ENCODE measurements around the gene RFX3. TPM values are rescaled to one million over a fixed set of nuclear protein-coding genes. Genes with fewer than 3 reads are reported as not detected.
"Not testable (repeated sequence)": the region's sequence is repeated elsewhere in the genome, so short reads cannot be mapped to it uniquely, and the experiment has no call there.

Gene RFX3
- polyA plus RNA-seq, 1 donor: 9.8 TPM

DNA sequence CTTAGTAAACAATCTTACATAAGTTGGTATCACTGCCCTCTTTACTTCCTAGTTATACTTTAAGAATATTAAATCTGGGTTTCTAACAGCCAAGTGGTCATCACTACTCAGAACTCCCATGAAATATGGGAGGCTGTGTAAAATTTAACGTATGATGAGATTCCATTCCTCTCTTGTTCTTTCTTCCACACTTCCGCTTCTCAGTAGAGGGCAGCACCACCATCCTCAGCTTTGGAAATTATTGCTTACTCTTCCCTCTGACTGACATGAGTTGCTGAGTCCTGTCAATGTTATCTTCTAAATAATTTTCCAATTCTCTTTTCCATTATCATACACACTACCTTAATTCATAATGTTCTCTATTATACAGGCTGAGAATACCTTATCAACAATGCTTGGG, 194.0 kb downstream of the RFX3 start:
- Histone ChIP-seq H3K36me3 (ENCODE audit: control insufficient read depth, insufficient read depth, low read length) (no peaks in the 10 kb centered on the region), H3K4me1 (ENCODE audit: control insufficient read depth, insufficient read depth, low read length) (no peaks in the 10 kb centered on the region), H3K4me3 (ENCODE audit: low read length) (no peak overlapping the region), H3K9me3 (ENCODE audit: control insufficient read depth, low read depth, low read length) (no peaks in the 10 kb centered on the region), H3K27me3 (ENCODE audit: control insufficient read depth, insufficient read depth, low read length) (no peaks in the 10 kb centered on the region), H3K27ac (ENCODE audit: low read length) (no peak overlapping the region)
- no peak for DNase-seq
- 100% methylated on average over 1 of the region's 2 CpGs for WGBS (ENCODE audit: insufficient coverage, low lambda C conversion rate)

DNA sequence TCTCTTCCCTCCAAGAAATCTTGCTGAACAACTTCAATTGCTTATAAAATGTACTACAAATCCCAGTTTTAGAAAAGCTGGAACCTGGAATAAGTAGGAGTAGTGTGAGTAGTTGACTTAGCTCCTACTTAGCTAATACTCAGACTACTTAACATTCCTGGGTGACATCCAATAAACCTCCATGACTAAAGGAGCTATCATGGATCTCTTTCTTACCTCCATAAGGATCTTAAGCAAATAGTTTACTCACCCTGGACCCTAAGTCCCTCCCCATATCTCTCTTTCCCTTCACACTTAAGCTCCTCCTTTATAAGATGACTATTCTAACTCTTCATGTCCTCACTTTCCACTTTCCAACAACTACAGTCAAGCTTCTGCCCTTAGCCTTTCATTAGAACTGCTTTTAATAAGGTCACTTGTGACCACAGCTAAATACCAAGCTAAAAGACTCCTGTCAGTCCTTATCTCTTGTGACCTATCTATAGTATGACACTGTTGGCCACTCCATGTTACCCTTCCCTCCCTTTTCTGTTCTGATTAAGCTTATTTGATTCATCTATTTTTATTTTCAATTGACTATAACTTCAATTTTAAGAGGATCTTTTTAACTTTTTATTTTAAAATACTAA, 194.9 kb downstream of the RFX3 start:
- Histone ChIP-seq H3K36me3 (ENCODE audit: control insufficient read depth, insufficient read depth, low read length) (no peaks in the 10 kb centered on the region), H3K27ac (ENCODE audit: low read length) (no peak overlapping the region), H3K4me3 (ENCODE audit: low read length) (no peak overlapping the region), H3K27me3 (ENCODE audit: control insufficient read depth, insufficient read depth, low read length) (no peaks in the 10 kb centered on the region), H3K4me1 (ENCODE audit: control insufficient read depth, insufficient read depth, low read length) (no peaks in the 10 kb centered on the region), H3K9me3 (ENCODE audit: control insufficient read depth, low read depth, low read length) (no peaks in the 10 kb centered on the region)
- DNase-seq: no peak

- Histone ChIP-seq H3K27ac (ENCODE audit: low read length) (no peak overlapping the region), H3K27me3 (ENCODE audit: control insufficient read depth, insufficient read depth, low read length) (no peaks in the 10 kb centered on the region), H3K36me3 (ENCODE audit: control insufficient read depth, insufficient read depth, low read length) (no peaks in the 10 kb centered on the region), H3K9me3 (ENCODE audit: control insufficient read depth, low read depth, low read length) (no peaks in the 10 kb centered on the region), H3K4me1 (ENCODE audit: control insufficient read depth, insufficient read depth, low read length) (no peaks in the 10 kb centered on the region), H3K4me3 (ENCODE audit: low read length) (no peak overlapping the region)
- WGBS (ENCODE audit: insufficient coverage, low lambda C conversion rate): 100% methylated on average over 1 of the region's 2 CpGs
- DNase-seq: no peak
Observed at GRCh38 chr9:3329361-3329760, 196.4 kb downstream of the RFX3 start.

- DNase-seq: no peak
- Histone ChIP-seq H3K36me3 (ENCODE audit: control insufficient read depth, insufficient read depth, low read length) (no peaks in the 10 kb centered on the region), H3K27ac (ENCODE audit: low read length) (no peak overlapping the region), H3K4me3 (ENCODE audit: low read length) (no peak overlapping the region), H3K4me1 (ENCODE audit: control insufficient read depth, insufficient read depth, low read length) (no peaks in the 10 kb centered on the region), H3K27me3 (ENCODE audit: control insufficient read depth, insufficient read depth, low read length) (no peaks in the 10 kb centered on the region), H3K9me3 (ENCODE audit: control insufficient read depth, low read depth, low read length) (no peaks in the 10 kb centered on the region)
- WGBS (ENCODE audit: insufficient coverage, low lambda C conversion rate): 67% methylated on average over 1 of the region's 2 CpGs
Observed at GRCh38 chr9:3323714-3324113, 202.1 kb downstream of the RFX3 start.

DNA sequence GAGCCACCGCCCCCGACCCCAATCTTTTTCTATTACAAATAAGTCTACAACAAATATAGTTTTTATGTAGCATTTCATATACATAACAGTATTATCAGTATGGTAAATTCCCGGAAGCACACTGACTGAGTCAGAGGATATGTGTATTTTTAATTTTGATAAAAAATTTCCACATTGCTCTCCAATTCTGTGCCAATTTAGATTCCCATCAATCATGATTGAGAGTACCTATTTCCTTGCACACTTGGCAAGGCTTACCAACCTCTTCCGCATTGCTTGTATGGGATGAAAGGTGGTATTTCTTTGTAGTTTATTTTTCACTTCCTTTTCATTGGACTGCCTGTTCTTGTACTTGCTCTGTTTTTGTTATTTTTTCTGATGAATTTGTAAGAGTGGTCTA, 204.6 kb downstream of the RFX3 start:
- H3K4me1 ChIP-seq (ENCODE audit: control insufficient read depth, insufficient read depth, low read length): no peaks in the 10 kb centered on the region
- no peaks in the 10 kb centered on the region for H3K9me3 ChIP-seq (ENCODE audit: control insufficient read depth, low read depth, low read length)
- H3K4me3 ChIP-seq (ENCODE audit: low read length): no peak overlapping the region
- DNase-seq: no peak
- WGBS (ENCODE audit: insufficient coverage, low lambda C conversion rate): 88% methylated on average over 1 of the region's 4 CpGs
- no peaks in the 10 kb centered on the region for H3K36me3 ChIP-seq (ENCODE audit: control insufficient read depth, insufficient read depth, low read length)
- no peaks in the 10 kb centered on the region for H3K27me3 ChIP-seq (ENCODE audit: control insufficient read depth, insufficient read depth, low read length)
- no peak overlapping the region for H3K27ac ChIP-seq (ENCODE audit: low read length)

- H3K4me1 ChIP-seq (ENCODE audit: control insufficient read depth, insufficient read depth, low read length); H3K27ac ChIP-seq (ENCODE audit: low read length); H3K4me3 ChIP-seq (ENCODE audit: low read length); H3K36me3 ChIP-seq (ENCODE audit: control insufficient read depth, insufficient read depth, low read length); H3K9me3 ChIP-seq (ENCODE audit: control insufficient read depth, low read depth, low read length); H3K27me3 ChIP-seq (ENCODE audit: control insufficient read depth, insufficient read depth, low read length); DNase-seq: not testable (repeated sequence)
- no CpG with 5 or more reads among the region's 9 CpGs for WGBS (ENCODE audit: insufficient coverage, low lambda C conversion rate)
Observed at GRCh38 chr9:3312595-3312994, 213.2 kb downstream of the RFX3 start.

GRCh38 chr9:3308609-3309008, 217.2 kb downstream of the RFX3 start:
- WGBS (ENCODE audit: insufficient coverage, low lambda C conversion rate): 100% methylated on average over 1 of the region's 2 CpGs
- H3K9me3 ChIP-seq (ENCODE audit: control insufficient read depth, low read depth, low read length): no peaks in the 10 kb centered on the region
- no peak for DNase-seq
- no peak overlapping the region for H3K27ac ChIP-seq (ENCODE audit: low read length)
- H3K36me3 ChIP-seq (ENCODE audit: control insufficient read depth, insufficient read depth, low read length): no peaks in the 10 kb centered on the region
- no peaks in the 10 kb centered on the region for H3K27me3 ChIP-seq (ENCODE audit: control insufficient read depth, insufficient read depth, low read length)
- no peaks in the 10 kb centered on the region for H3K4me1 ChIP-seq (ENCODE audit: control insufficient read depth, insufficient read depth, low read length)
- no peak overlapping the region for H3K4me3 ChIP-seq (ENCODE audit: low read length)

- not testable (repeated sequence) for H3K27me3 ChIP-seq (ENCODE audit: control insufficient read depth, insufficient read depth, low read length); H3K36me3 ChIP-seq (ENCODE audit: control insufficient read depth, insufficient read depth, low read length); H3K4me1 ChIP-seq (ENCODE audit: control insufficient read depth, insufficient read depth, low read length); H3K9me3 ChIP-seq (ENCODE audit: control insufficient read depth, low read depth, low read length); H3K4me3 ChIP-seq (ENCODE audit: low read length); DNase-seq; H3K27ac ChIP-seq (ENCODE audit: low read length)
- WGBS (ENCODE audit: insufficient coverage, low lambda C conversion rate): 60% methylated on average over 1 of the region's 1 CpG
Observed at GRCh38 chr9:3304388-3304787, 221.4 kb downstream of the RFX3 start.

- no peaks in the 10 kb centered on the region for H3K9me3 ChIP-seq (ENCODE audit: control insufficient read depth, low read depth, low read length)
- no peaks in the 10 kb centered on the region for H3K4me1 ChIP-seq (ENCODE audit: control insufficient read depth, insufficient read depth, low read length)
- H3K27ac ChIP-seq (ENCODE audit: low read length): no peak overlapping the region
- WGBS (ENCODE audit: insufficient coverage, low lambda C conversion rate): no CpG with 5 or more reads among the region's 2 CpGs
- no peaks in the 10 kb centered on the region for H3K27me3 ChIP-seq (ENCODE audit: control insufficient read depth, insufficient read depth, low read length)
- no peak for DNase-seq
- H3K36me3 ChIP-seq (ENCODE audit: control insufficient read depth, insufficient read depth, low read length): no peaks in the 10 kb centered on the region
- no peak overlapping the region for H3K4me3 ChIP-seq (ENCODE audit: low read length)
Observed at GRCh38 chr9:3299872-3300271, 225.9 kb downstream of the RFX3 start.

GRCh38 chr9:3296536-3296935, 229.3 kb downstream of the RFX3 start:
- Histone ChIP-seq H3K36me3 (ENCODE audit: control insufficient read depth, insufficient read depth, low read length) (no peaks in the 10 kb centered on the region), H3K4me1 (ENCODE audit: control insufficient read depth, insufficient read depth, low read length) (no peaks in the 10 kb centered on the region), H3K27me3 (ENCODE audit: control insufficient read depth, insufficient read depth, low read length) (no peaks in the 10 kb centered on the region), H3K4me3 (ENCODE audit: low read length) (no peak overlapping the region), H3K9me3 (ENCODE audit: control insufficient read depth, low read depth, low read length) (no peaks in the 10 kb centered on the region), H3K27ac (ENCODE audit: low read length) (no peak overlapping the region)
- 83% methylated on average over 2 of the region's 4 CpGs for WGBS (ENCODE audit: insufficient coverage, low lambda C conversion rate)
- no peak for DNase-seq

GRCh38 chr9:3292311-3292710, 233.5 kb downstream of the RFX3 start:
- no peak for DNase-seq
- Histone ChIP-seq H3K9me3 (ENCODE audit: control insufficient read depth, low read depth, low read length) (no peaks in the 10 kb centered on the region), H3K27me3 (ENCODE audit: control insufficient read depth, insufficient read depth, low read length) (no peaks in the 10 kb centered on the region), H3K36me3 (ENCODE audit: control insufficient read depth, insufficient read depth, low read length) (no peaks in the 10 kb centered on the region), H3K4me1 (ENCODE audit: control insufficient read depth, insufficient read depth, low read length) (no peaks in the 10 kb centered on the region), H3K27ac (ENCODE audit: low read length) (no peak overlapping the region), H3K4me3 (ENCODE audit: low read length) (no peak overlapping the region)

All from large intestine (tissue), 3 donors.